Fibroblast of the aortic adventitia (primary cell): ENCODE results near the gene CRYGS. TPM values are rescaled to one million over a fixed set of nuclear protein-coding genes. Genes with fewer than 3 reads are reported as not detected.

Source experiments
- DNase-seq: peaks from one replicate; pipeline ENCODE4 v3.0.0-alpha.2; 2010; ENCODE audit warnings: low read depth
- H3K4me3 ChIP-seq: 2 replicates; pipeline ENCODE4 v1.5.1; 2011; ENCODE audit warnings: low read depth, mild to moderate bottlenecking, control low read depth, low read length, moderate library complexity
- total RNA-seq: library from RNA; depleted of rRNA; stranded (reverse); fragments of >200 nt; gene quantifications from 2 replicates; pipeline ENCODE4 v1.2.3, GENCODE V29; 2012; ENCODE audit warnings: low replicate concordance
- TF ChIP-seq, protein P1 (sequence below): IDR thresholded peaks from 2 replicates; pipeline ENCODE4 v1.5.1; 2011; ENCODE audit warnings: mild to moderate bottlenecking, low read length, control low read depth, inconsistent platforms; ENCODE audit not compliant: insufficient read depth

The CRYGS gene
- total RNA-seq, 1 donor: 1.3 TPM

DNA sequence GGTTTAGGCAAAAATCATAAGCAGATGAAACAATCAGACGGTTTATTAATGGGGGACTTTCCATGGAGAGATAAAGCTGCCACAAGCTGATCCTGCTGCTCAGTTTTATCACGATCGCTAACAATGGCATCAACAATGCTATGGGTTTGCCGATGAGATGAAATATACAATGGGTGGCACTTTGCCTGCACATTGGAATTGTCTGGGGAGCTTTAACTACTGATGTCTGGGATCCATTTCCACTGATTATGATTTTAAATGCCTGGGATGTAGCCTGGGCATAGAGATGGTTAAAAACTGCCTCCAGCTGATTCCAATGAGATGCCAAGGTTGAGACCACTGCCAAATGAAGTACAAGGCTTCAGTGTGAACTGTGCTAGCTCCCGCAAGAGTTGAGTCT is 30.8 kb downstream of the CRYGS start:
- DNase-seq: no peak
- H3K4me3 ChIP-seq: no peak overlapping the region
- TF ChIP-seq, protein P1, sequence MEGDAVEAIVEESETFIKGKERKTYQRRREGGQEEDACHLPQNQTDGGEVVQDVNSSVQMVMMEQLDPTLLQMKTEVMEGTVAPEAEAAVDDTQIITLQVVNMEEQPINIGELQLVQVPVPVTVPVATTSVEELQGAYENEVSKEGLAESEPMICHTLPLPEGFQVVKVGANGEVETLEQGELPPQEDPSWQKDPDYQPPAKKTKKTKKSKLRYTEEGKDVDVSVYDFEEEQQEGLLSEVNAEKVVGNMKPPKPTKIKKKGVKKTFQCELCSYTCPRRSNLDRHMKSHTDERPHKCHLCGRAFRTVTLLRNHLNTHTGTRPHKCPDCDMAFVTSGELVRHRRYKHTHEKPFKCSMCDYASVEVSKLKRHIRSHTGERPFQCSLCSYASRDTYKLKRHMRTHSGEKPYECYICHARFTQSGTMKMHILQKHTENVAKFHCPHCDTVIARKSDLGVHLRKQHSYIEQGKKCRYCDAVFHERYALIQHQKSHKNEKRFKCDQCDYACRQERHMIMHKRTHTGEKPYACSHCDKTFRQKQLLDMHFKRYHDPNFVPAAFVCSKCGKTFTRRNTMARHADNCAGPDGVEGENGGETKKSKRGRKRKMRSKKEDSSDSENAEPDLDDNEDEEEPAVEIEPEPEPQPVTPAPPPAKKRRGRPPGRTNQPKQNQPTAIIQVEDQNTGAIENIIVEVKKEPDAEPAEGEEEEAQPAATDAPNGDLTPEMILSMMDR: no peak

DNA sequence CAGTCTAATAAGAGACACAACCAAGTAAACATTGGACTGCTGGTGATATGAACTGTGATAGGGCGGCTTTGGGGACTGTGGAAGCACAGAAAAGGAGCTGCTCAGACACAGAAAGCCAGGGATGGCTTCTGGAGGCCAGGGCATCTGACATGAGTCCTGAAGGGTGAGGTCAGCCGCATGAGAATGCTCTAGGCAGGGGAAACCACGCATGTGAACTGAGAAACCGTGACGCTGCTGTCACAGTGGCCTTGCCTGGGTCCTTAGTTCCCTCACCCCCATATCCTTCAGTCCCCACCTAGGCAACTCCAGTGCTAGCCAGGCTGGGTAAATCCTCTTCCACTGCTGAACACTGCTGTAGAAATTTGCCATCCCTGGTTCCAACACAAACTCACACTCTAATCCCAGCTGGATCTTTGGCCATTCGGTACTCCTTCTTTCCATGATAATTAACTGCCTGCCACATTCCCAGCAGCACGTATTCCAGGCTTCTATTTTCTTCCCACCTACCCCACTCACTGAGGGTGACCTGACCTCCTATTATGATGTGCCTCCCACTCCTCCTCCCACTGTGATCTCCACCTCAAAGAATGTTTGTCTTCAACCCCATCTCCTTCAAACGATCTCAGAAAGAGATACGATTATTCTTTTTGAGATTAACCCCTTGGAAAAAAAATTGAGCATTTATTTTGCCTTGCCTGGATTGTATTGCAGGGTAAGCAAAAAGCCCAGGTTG is 31.4 kb downstream of the CRYGS start:
- TF ChIP-seq, protein P1: no peak
- no peak for DNase-seq
- no peak overlapping the region for H3K4me3 ChIP-seq

DNA sequence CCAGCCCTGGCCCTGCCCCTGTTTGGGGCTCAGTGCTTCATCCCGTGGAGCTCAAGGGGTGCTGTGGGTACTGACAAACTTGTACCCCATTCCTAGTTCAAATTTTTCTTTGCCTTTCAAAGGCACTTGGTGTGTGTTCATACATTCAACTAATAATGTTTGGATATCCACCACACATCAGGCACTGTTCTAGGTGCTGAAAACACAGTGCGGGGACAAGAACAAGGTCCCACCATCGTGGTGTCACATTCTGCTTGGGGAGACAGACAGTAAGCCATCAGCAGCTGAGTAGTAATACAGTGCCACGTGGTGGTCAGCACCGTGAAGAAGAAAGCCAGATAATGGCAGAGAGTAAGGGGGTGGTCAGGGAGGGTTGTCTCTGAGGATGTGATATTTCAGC is 32.5 kb downstream of the CRYGS start:
- no peak for DNase-seq
- TF ChIP-seq, protein P1: no peak

DNA sequence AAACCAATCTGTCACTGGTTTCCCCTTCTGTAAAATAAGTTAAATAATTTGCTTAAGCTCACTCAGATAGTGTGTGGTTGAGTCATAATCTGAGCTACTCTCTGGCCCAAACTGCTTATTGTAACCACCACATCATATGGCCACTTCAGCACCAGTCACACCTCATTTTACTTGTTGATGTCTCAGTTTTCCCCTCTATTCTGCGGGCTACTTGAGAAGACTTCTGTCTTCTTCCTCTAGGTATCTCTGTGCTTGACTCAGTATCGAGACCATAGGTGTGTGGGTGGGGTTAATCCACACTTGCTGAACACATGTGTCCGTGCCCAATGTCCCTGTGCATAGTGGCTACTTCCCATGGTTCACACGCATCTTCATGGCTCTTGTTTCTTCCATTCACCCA is 32.9 kb downstream of the CRYGS start:
- no peak overlapping the region for H3K4me3 ChIP-seq
- TF ChIP-seq, protein P1: no peak
- no peak for DNase-seq

More for the DNA sequence above, 32.5 kb downstream of the CRYGS start:
- H3K4me3 ChIP-seq: no peak overlapping the region

DNA sequence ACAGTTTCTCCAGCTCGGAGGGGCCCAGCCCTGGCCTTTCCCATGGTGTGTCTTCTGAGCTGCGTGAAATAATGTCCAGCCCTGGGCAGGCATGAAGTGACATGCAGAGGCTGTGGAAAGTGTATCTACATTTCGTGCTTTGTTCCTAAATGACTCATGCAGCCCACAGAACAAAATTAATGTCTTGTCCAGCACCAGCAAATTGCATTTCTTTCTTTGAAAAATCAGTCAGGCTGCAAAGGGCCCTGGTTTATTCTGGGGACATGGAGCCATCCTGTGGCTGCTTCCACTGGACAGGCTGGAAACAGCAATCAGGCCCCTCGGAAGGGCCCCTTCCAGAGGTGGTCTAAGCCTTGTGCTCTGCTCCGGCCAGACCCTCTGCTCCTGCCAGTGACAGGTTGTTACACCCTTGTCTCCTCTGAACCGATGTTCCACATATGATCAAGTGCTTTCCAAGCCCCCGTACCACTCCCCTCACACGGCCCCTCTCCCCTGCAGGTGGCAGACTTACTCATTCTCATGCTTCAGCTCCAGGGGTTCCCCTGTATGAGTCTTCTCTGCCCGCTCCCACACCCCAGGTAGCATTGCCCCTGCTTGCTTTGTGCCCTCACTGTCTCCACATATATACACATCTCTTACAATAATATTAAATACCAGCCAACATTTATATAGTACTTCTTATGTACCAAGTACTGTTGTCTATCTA is 33.7 kb downstream of the CRYGS start:
- DNase-seq: peak; percentile 18
- TF ChIP-seq, protein P1: no peak
- no peak overlapping the region for H3K4me3 ChIP-seq

DNA sequence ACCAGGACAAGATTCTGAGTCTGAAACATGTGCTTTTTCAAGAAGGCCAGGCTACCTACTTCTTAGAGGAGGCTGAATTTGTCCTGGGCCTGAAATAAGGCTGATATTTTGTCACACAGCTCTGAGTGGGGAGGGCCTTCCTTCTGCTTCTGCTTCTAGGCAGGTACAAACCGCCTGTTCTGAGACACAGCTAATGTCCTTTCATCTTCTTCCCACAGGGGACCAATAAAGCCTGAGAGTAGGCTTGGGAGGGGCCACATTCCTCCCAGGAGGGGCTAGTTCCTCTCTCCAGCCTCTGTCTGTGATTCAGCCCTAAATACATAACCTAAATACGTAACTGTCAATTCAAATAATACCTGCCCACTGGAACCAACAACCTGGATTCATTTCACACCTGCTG is 34.8 kb downstream of the CRYGS start:
- TF ChIP-seq, protein P1: no peak
- DNase-seq: no peak
- H3K4me3 ChIP-seq: no peak overlapping the region
